Measurements from ENCODE around the gene GFRA1. TPM values are rescaled to one million over a fixed set of nuclear protein-coding genes. Genes with fewer than 3 reads are reported as not detected.

The GFRA1 gene
- total RNA-seq: 0.15 and 0.50 TPM in 2 replicates

GRCh38 chr10:116272440-116273283 is at the start of gene GFRA1:
Gene GFRA1 (minus strand): TSS chr10:116273206. CDS start chr10:116272029, 1,177 bp downstream.

Other genes with a start within 250 kb of the GFRA1 start
- gene CCDC172, start 51.2 kb upstream of the GFRA1 start, total RNA-seq: not detected in 2 replicates
- gene PNLIPRP3, start 154.6 kb upstream of the GFRA1 start, total RNA-seq: 0.17 TPM in 1 of 2 replicates, not detected in the other